ENCODE measurements around the gene TMEM132A.
"Not testable (repeated sequence)": the region's sequence is repeated elsewhere in the genome, so short reads cannot be mapped to it uniquely, and the experiment has no call there.

DNA sequence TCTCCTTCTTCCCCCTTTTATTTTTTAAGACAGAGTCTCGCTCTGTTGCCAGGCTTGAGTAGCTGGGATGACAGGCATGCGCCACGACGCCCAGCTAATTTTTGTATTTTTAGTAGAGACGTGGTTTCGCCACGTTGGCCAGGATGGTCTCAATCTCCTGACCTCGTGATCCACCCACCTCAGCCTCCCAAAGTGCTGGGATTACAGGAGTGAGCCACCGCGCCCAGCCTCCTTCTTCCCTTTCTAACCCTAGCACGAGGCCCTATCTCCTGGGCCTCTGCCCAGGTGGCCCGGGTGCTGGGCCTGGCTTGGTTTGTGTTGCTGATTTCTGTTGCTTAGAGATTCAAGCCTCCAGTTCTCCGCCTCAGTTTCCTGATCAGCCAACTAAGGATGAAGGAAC is 50.1 kb downstream of the TMEM132A start:
- TF ChIP-seq CTCF (IDR thresholded peaks at IDR 0.05; ENCODE audit: borderline replicate concordance, extremely low read depth, low read length, poor library complexity, severe bottlenecking); EZH2 (IDR thresholded peaks at IDR 0.05; ENCODE audit: borderline replicate concordance, low read depth, low read length, severe bottlenecking): not testable (repeated sequence)

Measured in DND-41 (cell line).